ENCODE data around the gene XKR7.

- TF ChIP-seq, protein P1, sequence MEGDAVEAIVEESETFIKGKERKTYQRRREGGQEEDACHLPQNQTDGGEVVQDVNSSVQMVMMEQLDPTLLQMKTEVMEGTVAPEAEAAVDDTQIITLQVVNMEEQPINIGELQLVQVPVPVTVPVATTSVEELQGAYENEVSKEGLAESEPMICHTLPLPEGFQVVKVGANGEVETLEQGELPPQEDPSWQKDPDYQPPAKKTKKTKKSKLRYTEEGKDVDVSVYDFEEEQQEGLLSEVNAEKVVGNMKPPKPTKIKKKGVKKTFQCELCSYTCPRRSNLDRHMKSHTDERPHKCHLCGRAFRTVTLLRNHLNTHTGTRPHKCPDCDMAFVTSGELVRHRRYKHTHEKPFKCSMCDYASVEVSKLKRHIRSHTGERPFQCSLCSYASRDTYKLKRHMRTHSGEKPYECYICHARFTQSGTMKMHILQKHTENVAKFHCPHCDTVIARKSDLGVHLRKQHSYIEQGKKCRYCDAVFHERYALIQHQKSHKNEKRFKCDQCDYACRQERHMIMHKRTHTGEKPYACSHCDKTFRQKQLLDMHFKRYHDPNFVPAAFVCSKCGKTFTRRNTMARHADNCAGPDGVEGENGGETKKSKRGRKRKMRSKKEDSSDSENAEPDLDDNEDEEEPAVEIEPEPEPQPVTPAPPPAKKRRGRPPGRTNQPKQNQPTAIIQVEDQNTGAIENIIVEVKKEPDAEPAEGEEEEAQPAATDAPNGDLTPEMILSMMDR (IDR thresholded peaks at IDR 0.05) = no peak
- no peak for TF ChIP-seq POLR2A (IDR thresholded peaks at IDR 0.05)
Measured at GRCh38 chr20:32052090-32052777, 84.3 kb downstream of the XKR7 start, which contains the start of gene HCK.
